WERI-Rb-1 (cell line): Measurements from ENCODE around the gene TMEM51.

ENCODE experiments used
- DNase-seq: peaks from one replicate; pipeline ENCODE4 v3.0.0-alpha.2; 2020
- H3K27ac ChIP-seq: fragments of 250-450 bp; sonication (Bioruptor Pico); 2 replicates; pipeline ENCODE4 v1.5.1; 2020; ENCODE audit warnings: mild to moderate bottlenecking, moderate library complexity
- H3K27me3 ChIP-seq: fragments of 250-450 bp; sonication (Bioruptor Pico); 2 replicates; pipeline ENCODE4 v1.5.1; 2021; ENCODE audit warnings: mild to moderate bottlenecking, low read depth, moderate library complexity; ENCODE audit not compliant: insufficient read depth, severe bottlenecking
- H3K36me3 ChIP-seq: fragments of 250-450 bp; sonication (Bioruptor Pico); 2 replicates; pipeline ENCODE4 v1.5.1; 2020; ENCODE audit warnings: mild to moderate bottlenecking, moderate library complexity
- H3K4me3 ChIP-seq: 2 replicates; pipeline ENCODE4 v1.5.1; 2011; ENCODE audit warnings: low read depth, mild to moderate bottlenecking, control low read depth, low read length
- H3K9me3 ChIP-seq: fragments of 250-450 bp; sonication (Bioruptor Pico); 2 replicates; pipeline ENCODE4 v1.5.1; 2021; ENCODE audit warnings: mild to moderate bottlenecking, moderate library complexity; ENCODE audit not compliant: severe bottlenecking
- CTCF ChIP-seq: IDR thresholded peaks from 2 replicates; pipeline ENCODE4 v1.5.1; 2011; ENCODE audit warnings: low read depth, mild to moderate bottlenecking, control low read depth, inconsistent platforms, low read length

The TMEM51 gene

GRCh38 chr1:15137809-15138208 lies 15.7 kb upstream of the TMEM51 start:
- DNase-seq, result no peak
- peaks cover 3% of the 10 kb centered on the region for H3K9me3 ChIP-seq
- TF ChIP-seq CTCF, result no peak
- H3K4me3 ChIP-seq, result no peak overlapping the region
- no peaks in the 10 kb centered on the region for H3K36me3 ChIP-seq
- H3K27ac ChIP-seq, result no peak overlapping the region
- H3K27me3 ChIP-seq, result no peaks in the 10 kb centered on the region

GRCh38 chr1:15139654-15140350 lies 13.7 kb upstream of the TMEM51 start:
- Histone ChIP-seq H3K27me3 (no peaks in the 10 kb centered on the region), H3K36me3 (no peaks in the 10 kb centered on the region), H3K9me3 (peaks cover 9% of the 10 kb centered on the region), H3K27ac (peak overlapping the region; percentile 91), H3K4me3 (peak overlapping the region; percentile 20)
- TF ChIP-seq CTCF, result no peak
- peak; percentile 97 for DNase-seq

DNA sequence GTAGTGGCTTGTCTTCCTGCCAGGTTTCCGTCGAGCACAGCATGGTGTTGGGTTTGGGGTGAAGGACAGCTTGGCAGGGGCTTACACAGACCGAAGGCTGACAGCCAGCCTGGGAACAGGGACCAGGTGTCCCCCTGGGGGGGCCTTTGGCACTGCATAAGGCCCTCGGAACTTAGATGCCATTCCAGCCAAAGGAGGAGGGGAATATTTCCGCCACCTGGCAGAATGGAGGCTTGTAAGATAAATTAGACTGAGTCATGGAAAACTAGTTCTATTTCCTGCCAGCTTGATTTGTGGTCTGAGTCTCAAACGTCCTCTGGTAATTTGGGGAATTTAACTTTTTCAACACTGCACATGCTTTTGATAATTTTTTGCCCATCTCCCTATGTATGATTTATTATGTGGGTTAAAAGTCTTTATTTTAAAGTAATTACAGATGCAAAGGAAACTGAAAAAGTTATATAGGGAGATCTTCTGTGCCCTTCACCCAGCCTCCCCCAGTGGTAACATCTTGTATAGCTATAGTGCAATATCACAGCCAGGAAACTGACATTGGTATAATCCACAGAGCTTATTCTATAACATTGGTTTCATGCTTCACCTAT lies 11.5 kb upstream of the TMEM51 start:
- Histone ChIP-seq H3K36me3 (no peaks in the 10 kb centered on the region), H3K4me3 (no peak overlapping the region), H3K27ac (no peak overlapping the region), H3K27me3 (no peaks in the 10 kb centered on the region), H3K9me3 (peaks cover 9% of the 10 kb centered on the region)
- no peak for DNase-seq
- no peak for TF ChIP-seq CTCF

DNA sequence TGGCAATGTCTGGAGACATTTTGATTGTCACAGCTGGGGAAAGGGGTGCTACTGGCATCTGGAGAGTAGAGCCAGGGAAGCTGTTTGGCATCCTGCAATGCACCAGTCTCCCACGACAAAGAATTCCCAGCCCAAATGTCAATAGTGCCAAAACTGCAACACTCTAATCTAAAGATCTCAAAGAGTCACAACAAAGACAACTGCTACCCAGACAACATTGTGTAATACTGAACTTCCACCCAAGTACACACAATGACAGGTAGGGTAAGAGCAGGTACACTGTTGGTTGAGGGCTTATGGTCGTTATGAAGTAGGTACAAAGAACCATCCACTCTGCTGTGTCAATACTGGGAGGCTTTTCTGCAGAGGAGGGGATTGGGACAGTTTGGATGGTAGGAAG lies 8.2 kb upstream of the TMEM51 start:
- TF ChIP-seq CTCF, result no peak
- H3K9me3 ChIP-seq, result peaks cover 10% of the 10 kb centered on the region
- H3K27ac ChIP-seq, result no peak overlapping the region
- H3K27me3 ChIP-seq, result no peaks in the 10 kb centered on the region
- H3K36me3 ChIP-seq, result no peaks in the 10 kb centered on the region
- H3K4me3 ChIP-seq, result no peak overlapping the region
- no peak for DNase-seq

DNA sequence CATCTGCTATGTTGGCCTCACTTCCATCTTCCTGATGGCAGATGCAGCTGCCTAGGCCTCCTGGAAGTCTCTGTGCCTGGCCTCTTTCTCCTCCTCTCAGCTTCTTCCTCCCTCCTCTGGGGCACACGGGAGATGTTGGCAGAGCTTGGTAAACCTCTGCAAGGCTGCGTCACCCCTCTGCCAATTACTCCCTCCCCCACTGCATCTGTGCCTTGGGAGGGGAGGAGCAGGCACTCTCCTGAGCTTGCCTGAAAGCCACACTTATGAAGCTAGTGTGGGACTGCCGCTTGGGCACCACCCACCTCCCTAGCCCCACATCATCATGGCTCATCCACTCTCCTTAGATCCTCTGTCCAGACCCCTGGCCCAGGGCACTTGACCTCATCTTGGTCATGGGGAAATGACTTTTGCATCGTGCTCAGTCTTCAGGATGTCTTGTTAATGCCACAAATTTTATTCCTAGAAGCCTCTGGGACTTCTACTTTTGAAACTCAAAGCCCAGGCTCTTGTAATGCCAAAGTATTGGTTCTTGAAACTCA lies 7.3 kb upstream of the TMEM51 start:
- H3K27ac ChIP-seq, result no peak overlapping the region
- no peak for TF ChIP-seq CTCF
- no peak overlapping the region for H3K4me3 ChIP-seq
- no peaks in the 10 kb centered on the region for H3K27me3 ChIP-seq
- peaks cover 12% of the 10 kb centered on the region for H3K9me3 ChIP-seq
- DNase-seq, result no peak
- no peaks in the 10 kb centered on the region for H3K36me3 ChIP-seq
